ENCODE results near the gene UBE2J1.
A peak's percentile ranks its signal among the peaks of the same experiment; 100 is the strongest.

DNA sequence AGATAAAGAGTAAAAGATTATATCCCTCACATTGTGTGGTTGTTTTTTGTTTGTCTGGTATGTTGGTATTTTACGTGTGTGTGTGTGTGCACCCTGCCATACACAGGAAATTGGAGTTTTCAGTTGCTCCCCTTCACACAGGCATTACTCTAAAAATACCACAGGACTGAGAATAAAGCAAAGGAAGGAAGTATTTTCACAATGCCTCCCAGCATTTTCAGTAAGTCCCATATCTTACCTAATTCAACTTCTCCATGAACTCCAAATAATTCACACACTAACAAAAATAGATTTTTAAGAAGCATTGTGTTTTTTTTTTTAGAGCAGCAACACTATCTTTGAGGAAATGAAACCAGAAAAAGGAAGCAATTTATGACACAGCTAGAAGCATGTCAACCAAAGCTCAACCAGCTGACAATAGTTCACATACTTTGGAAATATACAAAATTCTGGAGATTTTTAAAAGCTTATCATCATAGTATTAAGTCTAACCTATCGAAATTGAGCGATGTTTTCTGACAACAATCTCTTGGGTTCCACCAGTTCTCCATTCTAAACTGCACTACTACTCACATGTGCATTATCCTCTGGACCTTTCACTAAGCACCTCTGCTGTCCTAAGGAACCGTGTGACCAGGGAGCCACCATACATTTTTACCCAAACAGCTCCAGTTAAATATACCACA is 2.1 kb downstream of the UBE2J1 start:
- TF ChIP-seq EP300 (IDR thresholded peaks at IDR 0.05) (peak; percentile 15 to 78), POLR2A (IDR thresholded peaks at IDR 0.05) (no peak)
- TF ChIP-seq, protein P1, sequence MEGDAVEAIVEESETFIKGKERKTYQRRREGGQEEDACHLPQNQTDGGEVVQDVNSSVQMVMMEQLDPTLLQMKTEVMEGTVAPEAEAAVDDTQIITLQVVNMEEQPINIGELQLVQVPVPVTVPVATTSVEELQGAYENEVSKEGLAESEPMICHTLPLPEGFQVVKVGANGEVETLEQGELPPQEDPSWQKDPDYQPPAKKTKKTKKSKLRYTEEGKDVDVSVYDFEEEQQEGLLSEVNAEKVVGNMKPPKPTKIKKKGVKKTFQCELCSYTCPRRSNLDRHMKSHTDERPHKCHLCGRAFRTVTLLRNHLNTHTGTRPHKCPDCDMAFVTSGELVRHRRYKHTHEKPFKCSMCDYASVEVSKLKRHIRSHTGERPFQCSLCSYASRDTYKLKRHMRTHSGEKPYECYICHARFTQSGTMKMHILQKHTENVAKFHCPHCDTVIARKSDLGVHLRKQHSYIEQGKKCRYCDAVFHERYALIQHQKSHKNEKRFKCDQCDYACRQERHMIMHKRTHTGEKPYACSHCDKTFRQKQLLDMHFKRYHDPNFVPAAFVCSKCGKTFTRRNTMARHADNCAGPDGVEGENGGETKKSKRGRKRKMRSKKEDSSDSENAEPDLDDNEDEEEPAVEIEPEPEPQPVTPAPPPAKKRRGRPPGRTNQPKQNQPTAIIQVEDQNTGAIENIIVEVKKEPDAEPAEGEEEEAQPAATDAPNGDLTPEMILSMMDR (IDR thresholded peaks at IDR 0.05): no peak

All from tibial nerve (tissue), 4 donors.